Esophagus muscularis mucosa (tissue), 4 donors: ENCODE data around the gene TRIM38. TPM values are rescaled to one million over a fixed set of nuclear protein-coding genes. Genes with fewer than 3 reads are reported as not detected.
A peak's percentile ranks its signal among the peaks of the same experiment; 100 is the strongest.

Experiments used
- DNase-seq: peaks from one replicate; pipeline ENCODE4 v3.0.0-alpha.2; 2017; ENCODE audit errors: extremely low spot score
- H3K27ac ChIP-seq, 4 donors: fragments of 200-600 bp; sonication (generic); replicated peaks in 1 of 4; 1 replicate in 3 of 4; 2 replicates in 1 of 4; pipeline ENCODE4 v1.5.1; 2016 to 2019; ENCODE audit warnings: mild to moderate bottlenecking in 1 of 4
- H3K27me3 ChIP-seq, 4 donors: fragments of 200-600 bp; sonication (generic); one replicate each; pipeline versions ENCODE4 v1.5.1 to v1.6.0; 2016 to 2019
- H3K36me3 ChIP-seq, 4 donors: fragments of 200-600 bp; sonication (generic); one replicate each; pipeline ENCODE4 v1.5.1; 2016 to 2019
- H3K4me1 ChIP-seq, 4 donors: fragments of 200-600 bp; sonication (generic); one replicate each; pipeline ENCODE4 v1.5.1; 2016 to 2019
- H3K4me3 ChIP-seq, 4 donors: fragments of 200-600 bp; sonication (generic); 1 replicate in 2 of 4; 2 replicates in 2 of 4; pipeline ENCODE4 v1.5.1; 2016 to 2019; ENCODE audit warnings: mild to moderate bottlenecking in 4 of 4, moderate library complexity in 1 of 4
- H3K9me3 ChIP-seq, 4 donors: fragments of 200-600 bp; sonication (generic); 1 replicate in 3 of 4; 2 replicates in 1 of 4; pipeline ENCODE4 v1.5.1; 2016 to 2019
- CTCF ChIP-seq, 3 experiments: fragments of 200-600 bp in 2 of 3; fragments of 450-650 bp in 1 of 3; sonication (generic) in 2 of 3; IDR thresholded peaks; one replicate each; pipeline ENCODE4 v1.5.1; 2017 to 2019; ENCODE audit warnings: antibody characterized with exemption in 3 of 3, mild to moderate bottlenecking in 2 of 3, moderate library complexity in 1 of 3
- EP300 ChIP-seq: sonication (generic); formaldehyde crosslinking; IDR thresholded peaks from one replicate; pipeline ENCODE4 v1.6.1; 2017; ENCODE audit warnings: antibody characterized with exemption
- POLR2A ChIP-seq: fragments of 450-650 bp; IDR thresholded peaks from one replicate; pipeline ENCODE4 v1.6.1; 2017; ENCODE audit warnings: antibody characterized with exemption, moderate library complexity, mild to moderate bottlenecking, low read depth
- POLR2AphosphoS5 ChIP-seq, 2 donors: sonication (generic); formaldehyde crosslinking; IDR thresholded peaks; one replicate each; pipeline ENCODE4 v1.6.1; 2017; ENCODE audit warnings: antibody characterized with exemption in 2 of 2
- WGBS: methylation state at CpG from one replicate; pipeline ENCODE4 v1.1.5; 2018; 5-methylcytosine and 5-hydroxymethylcytosine counted together
- intact Hi-C: fragments of 100-400 bp; cut with DNase I; formaldehyde crosslinking; loops from one replicate; pipeline ENCODE4 v1.15.1; 2023
- total RNA-seq, 4 donors: library from RNA; depleted of rRNA; stranded (reverse); fragments of >200 nt; gene quantifications; one replicate each; pipeline versions ENCODE4 v1.1.0 to v1.2.1, GENCODE V29; 2016

TRIM38 gene
- total RNA-seq, 4 donors from 2014 or later: 5.3 to 6.4 (median 5.9) TPM

DNA sequence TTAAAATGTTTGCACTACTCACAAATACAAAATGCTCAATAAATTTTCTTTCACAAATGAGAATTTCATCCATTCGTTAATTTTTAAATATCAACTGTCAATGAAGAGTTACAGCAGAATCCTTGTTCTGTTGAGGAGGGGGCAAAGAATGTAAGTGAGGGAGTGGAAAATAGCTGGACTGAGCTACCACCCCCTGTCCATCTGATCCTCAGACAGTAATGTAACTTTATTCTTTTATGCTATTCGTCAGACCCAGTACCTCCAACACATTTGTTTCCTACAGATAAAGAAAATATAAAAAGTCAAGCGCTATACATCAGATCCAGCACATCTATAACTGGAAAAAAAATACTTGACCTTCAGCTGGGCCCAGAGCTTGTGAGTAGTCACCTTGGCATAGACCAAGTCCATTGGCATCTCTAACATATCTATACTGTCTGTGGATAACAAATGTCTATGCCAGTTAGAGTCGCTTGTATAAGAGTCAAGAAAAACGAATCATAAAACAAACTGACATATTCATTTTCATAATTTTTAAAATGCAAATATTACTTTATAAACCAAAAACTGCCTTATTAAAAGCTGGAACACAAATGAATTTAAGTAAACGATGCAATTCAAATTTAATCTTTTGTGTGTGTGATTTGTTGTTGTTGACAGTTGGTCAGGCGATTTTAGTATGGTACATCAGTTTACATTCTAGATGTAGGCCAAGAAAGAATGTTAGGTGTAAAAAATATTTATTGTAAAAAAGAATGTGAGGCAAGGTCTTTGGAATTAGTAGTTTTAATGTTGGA lies 67.5 kb downstream of the TRIM38 start:
- no peak for TF ChIP-seq POLR2A
- no peak for TF ChIP-seq EP300
- WGBS: 74% methylated on average over 7 of the region's 7 CpGs
- H3K4me3 ChIP-seq: no peak overlapping the region
- H3K27ac ChIP-seq: no peak overlapping the region
- H3K4me1 ChIP-seq: peaks cover 24 to 56% (median 47%) of the 10 kb centered on the region in 4 donors
- intact Hi-C loops: loop anchor here (5.0 to 10.0 kb wide), 2 partner anchors 127 to 1805 kb away; a partner anchor contains a TSS
- no peak for DNase-seq
- H3K9me3 ChIP-seq: no peaks in the 10 kb centered on the region
- H3K27me3 ChIP-seq: no peaks in the 10 kb centered on the region
- no peaks in the 10 kb centered on the region for H3K36me3 ChIP-seq

DNA sequence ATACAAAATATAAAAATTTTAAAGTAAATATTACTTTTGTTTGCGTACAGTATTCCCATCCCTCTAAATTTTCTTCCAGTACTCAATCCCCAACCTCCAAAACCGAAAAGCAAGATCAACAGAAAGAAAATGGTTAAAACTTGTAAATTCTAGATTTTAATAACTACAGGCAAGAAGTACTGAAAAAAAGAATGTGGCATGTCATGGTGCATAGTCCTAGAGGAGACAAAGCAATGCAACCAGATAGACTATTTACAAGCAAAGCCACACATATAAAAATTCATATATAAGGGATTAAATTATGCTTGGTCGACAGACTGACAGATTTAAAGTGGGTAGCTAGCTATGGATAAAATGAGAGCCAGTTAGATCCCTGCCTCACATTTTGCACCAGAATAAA lies 68.1 kb downstream of the TRIM38 start:
- intact Hi-C loops: loop anchor here (5.0 kb wide), 1 partner anchor 127 kb away; a partner anchor contains a TSS
- Histone ChIP-seq H3K36me3 (no peaks in the 10 kb centered on the region), H3K4me1 (peaks cover 21 to 49% (median 42%) of the 10 kb centered on the region in 4 donors), H3K4me3 (no peak overlapping the region), H3K27ac (no peak overlapping the region), H3K9me3 (no peaks in the 10 kb centered on the region), H3K27me3 (no peaks in the 10 kb centered on the region)
- no peak for DNase-seq
- no peak for TF ChIP-seq POLR2A
- TF ChIP-seq POLR2AphosphoS5 (IDR thresholded peaks at IDR 0.05): no peak
- 60% methylated on average over 3 of the region's 3 CpGs for WGBS

DNA sequence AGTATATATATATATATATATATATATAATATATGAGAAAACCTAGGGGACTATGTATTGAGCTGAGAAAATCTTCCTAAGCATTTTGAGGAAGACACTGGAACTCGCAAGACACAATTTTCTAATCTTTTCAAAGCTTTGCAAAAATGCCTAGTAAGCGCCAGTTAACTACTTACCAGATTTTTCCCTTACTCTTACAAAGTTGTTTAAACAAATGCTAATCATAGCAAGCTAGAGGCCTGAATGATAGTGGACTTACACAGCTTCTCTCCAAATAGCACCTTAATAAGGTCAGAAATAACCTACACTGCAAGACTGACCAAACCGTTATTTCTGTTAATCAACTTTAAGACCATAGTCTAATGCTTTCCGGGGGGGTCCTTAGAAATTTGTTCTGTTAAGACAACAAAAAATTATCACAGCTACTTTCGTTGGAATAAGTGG lies 68.6 kb downstream of the TRIM38 start:
- Histone ChIP-seq H3K4me1 (peaks cover 17 to 45% (median 37%) of the 10 kb centered on the region in 4 donors), H3K27ac (peak overlapping the region; percentile 86 to 96 (median 91)), H3K36me3 (no peaks in the 10 kb centered on the region), H3K9me3 (no peaks in the 10 kb centered on the region), H3K27me3 (no peaks in the 10 kb centered on the region), H3K4me3 (peak overlapping the region in 3 of 4 donors; percentile 58 to 66 (median 62))
- 32% methylated on average over 5 of the region's 5 CpGs for WGBS
- TF ChIP-seq CTCF (IDR thresholded peaks at IDR 0.05) (no peak), POLR2AphosphoS5 (IDR thresholded peaks at IDR 0.05) (no peak), EP300 (no peak), POLR2A (no peak)
- no peak for DNase-seq
- intact Hi-C loops: loop anchor here (5.0 kb wide), 1 partner anchor 126 kb away; a partner anchor contains a TSS

GRCh38 chr6:26031595-26032339 lies 69.2 kb downstream of the TRIM38 start:
- Histone ChIP-seq H3K4me1 (peaks cover 17 to 39% (median 35%) of the 10 kb centered on the region in 4 donors), H3K27me3 (no peaks in the 10 kb centered on the region), H3K4me3 (peak overlapping the region; percentile 58 to 69 (median 64)), H3K9me3 (no peaks in the 10 kb centered on the region), H3K36me3 (no peaks in the 10 kb centered on the region), H3K27ac (peak overlapping the region; percentile 86 to 96 (median 91))
- intact Hi-C loops: loop anchor here (5.0 kb wide), 1 partner anchor 126 kb away; a partner anchor contains a TSS
- TF ChIP-seq EP300 (no peak), POLR2AphosphoS5 (IDR thresholded peaks at IDR 0.05) (peak in 1 of 2 donors; percentile 69), CTCF (IDR thresholded peaks at IDR 0.05) (peak in 2 of 3 experiments; percentile 9 to 16), POLR2A (no peak)
- 3% methylated on average over 23 of the region's 44 CpGs for WGBS
- DNase-seq: peak; percentile 97

GRCh38 chr6:26032340-26033084 lies 69.9 kb downstream of the TRIM38 start:
- no peaks in the 10 kb centered on the region for H3K9me3 ChIP-seq
- H3K36me3 ChIP-seq: no peaks in the 10 kb centered on the region
- WGBS: 1% methylated on average over 19 of the region's 19 CpGs
- peaks cover 16 to 34% (median 32%) of the 10 kb centered on the region in 4 donors for H3K4me1 ChIP-seq
- intact Hi-C loops: loop anchor here (5.0 kb wide), 1 partner anchor 125 kb away; a partner anchor contains a TSS
- TF ChIP-seq EP300 (no peak), POLR2AphosphoS5 (IDR thresholded peaks at IDR 0.05) (no peak), CTCF (IDR thresholded peaks at IDR 0.05) (no peak), POLR2A (no peak)
- peak overlapping the region; percentile 86 to 96 (median 91) for H3K27ac ChIP-seq
- no peak for DNase-seq
- H3K4me3 ChIP-seq: peak overlapping the region; percentile 58 to 69 (median 64)
- H3K27me3 ChIP-seq: no peaks in the 10 kb centered on the region
